ENCODE measurements around the gene PTEN. TPM values are rescaled to one million over a fixed set of nuclear protein-coding genes. Genes with fewer than 3 reads are reported as not detected.
A peak's percentile ranks its signal among the peaks of the same experiment; 100 is the strongest.
"Not testable (repeated sequence)": the region's sequence is repeated elsewhere in the genome, so short reads cannot be mapped to it uniquely, and the experiment has no call there.

The PTEN gene
- total and polyA plus RNA-seq, 5 donors from 2014 or later = 25.9 to 99.2 (median 29.1) TPM

GRCh38 chr10:87895430-87895829 lies 32.0 kb downstream of the PTEN start:
- Histone ChIP-seq H3K4me1 (ENCODE audit: control insufficient read depth, insufficient read depth, low read length, poor library complexity, severe bottlenecking) (peaks cover 7% of the 10 kb centered on the region), H3K27me3 (ENCODE audit: control insufficient read depth, insufficient read depth, low read length) (no peaks in the 10 kb centered on the region), H3K4me3 (ENCODE audit: low read depth, low read length) (no peak overlapping the region), H3K36me3 (ENCODE audit: control insufficient read depth, insufficient read depth, low read length) (peaks cover 3% of the 10 kb centered on the region), H3K27ac (ENCODE audit: insufficient read depth, low read length, poor library complexity, severe bottlenecking) (no peak overlapping the region), H3K9me3 (ENCODE audit: control insufficient read depth in 2 of 2, low read length in 2 of 2) (peaks cover 0 to 4% of the 10 kb centered on the region in 2 experiments)
- Mint-ChIP-seq H3K9me3 (peaks cover 0 to 20% (median 0%) of the 10 kb centered on the region in 7 donors), H3K4me3 (peak overlapping the region in 1 of 4 donors; percentile 18), H3K27ac (no peak overlapping the region), H3K27me3 (no peaks in the 10 kb centered on the region), H3K4me1 (peaks cover 32 to 86% (median 67%) of the 10 kb centered on the region in 4 donors), H3K36me3 (peaks cover 42% of the 10 kb centered on the region)
- DNase-seq (no peak), ATAC-seq (ENCODE audit: low read depth in 2 of 2) (no peak)

GRCh38 chr10:87896216-87896615 lies 32.8 kb downstream of the PTEN start:
- no peaks in the 10 kb centered on the region for H3K27me3 Mint-ChIP-seq
- H3K4me1 Mint-ChIP-seq = peaks cover 38 to 87% (median 69%) of the 10 kb centered on the region in 4 donors
- no peak for ATAC-seq (ENCODE audit: low read depth in 2 of 2)
- Histone ChIP-seq H3K9me3 (ENCODE audit: control insufficient read depth in 2 of 2, low read length in 2 of 2) (peaks cover 0 to 4% of the 10 kb centered on the region in 2 experiments), H3K4me3 (ENCODE audit: low read depth, low read length) (no peak overlapping the region), H3K36me3 (ENCODE audit: control insufficient read depth, insufficient read depth, low read length) (peaks cover 3% of the 10 kb centered on the region), H3K27me3 (ENCODE audit: control insufficient read depth, insufficient read depth, low read length) (no peaks in the 10 kb centered on the region), H3K4me1 (ENCODE audit: control insufficient read depth, insufficient read depth, low read length, poor library complexity, severe bottlenecking) (peaks cover 7% of the 10 kb centered on the region), H3K27ac (ENCODE audit: insufficient read depth, low read length, poor library complexity, severe bottlenecking) (no peak overlapping the region)
- DNase-seq = no peak
- H3K27ac Mint-ChIP-seq = no peak overlapping the region
- H3K4me3 Mint-ChIP-seq = peak overlapping the region in 1 of 4 donors; percentile 61
- H3K36me3 Mint-ChIP-seq = peaks cover 46% of the 10 kb centered on the region
- peaks cover 0 to 27% (median 0%) of the 10 kb centered on the region in 7 donors for H3K9me3 Mint-ChIP-seq

GRCh38 chr10:87897957-87898356 lies 34.5 kb downstream of the PTEN start:
- DNase-seq; ATAC-seq (ENCODE audit: low read depth in 2 of 2); H3K27ac ChIP-seq (ENCODE audit: insufficient read depth, low read length, poor library complexity, severe bottlenecking); H3K4me3 ChIP-seq (ENCODE audit: low read depth, low read length); H3K27me3 ChIP-seq (ENCODE audit: control insufficient read depth, insufficient read depth, low read length); H3K36me3 ChIP-seq (ENCODE audit: control insufficient read depth, insufficient read depth, low read length); H3K4me1 ChIP-seq (ENCODE audit: control insufficient read depth, insufficient read depth, low read length, poor library complexity, severe bottlenecking); H3K27me3 Mint-ChIP-seq; H3K27ac Mint-ChIP-seq; H3K9me3 ChIP-seq (ENCODE audit: control insufficient read depth in 2 of 2, low read length in 2 of 2): not testable (repeated sequence)
- peaks cover 62% of the 10 kb centered on the region for H3K36me3 Mint-ChIP-seq
- H3K4me3 Mint-ChIP-seq = peak overlapping the region in 1 of 4 donors; percentile 21
- peaks cover 0 to 43% (median 2%) of the 10 kb centered on the region in 7 donors for H3K9me3 Mint-ChIP-seq
- H3K4me1 Mint-ChIP-seq = peaks cover 29 to 85% (median 64%) of the 10 kb centered on the region in 4 donors

GRCh38 chr10:87903396-87903795 lies 40.0 kb downstream of the PTEN start:
- H3K4me1 ChIP-seq (ENCODE audit: control insufficient read depth, insufficient read depth, low read length, poor library complexity, severe bottlenecking); DNase-seq; H3K27ac ChIP-seq (ENCODE audit: insufficient read depth, low read length, poor library complexity, severe bottlenecking); H3K4me3 Mint-ChIP-seq; H3K27me3 ChIP-seq (ENCODE audit: control insufficient read depth, insufficient read depth, low read length); ATAC-seq (ENCODE audit: low read depth in 2 of 2); H3K27me3 Mint-ChIP-seq; H3K4me3 ChIP-seq (ENCODE audit: low read depth, low read length); H3K9me3 ChIP-seq (ENCODE audit: control insufficient read depth in 2 of 2, low read length in 2 of 2); H3K27ac Mint-ChIP-seq: not testable (repeated sequence)
- peaks cover 70% of the 10 kb centered on the region for H3K36me3 Mint-ChIP-seq
- H3K36me3 ChIP-seq (ENCODE audit: control insufficient read depth, insufficient read depth, low read length) = peaks cover 14% of the 10 kb centered on the region
- peaks cover 0 to 47% (median 6%) of the 10 kb centered on the region in 7 donors for H3K9me3 Mint-ChIP-seq
- H3K4me1 Mint-ChIP-seq = peaks cover 27 to 80% (median 59%) of the 10 kb centered on the region in 4 donors

- Mint-ChIP-seq H3K9me3 (peaks cover 0 to 31% (median 12%) of the 10 kb centered on the region in 7 donors), H3K36me3 (peaks cover 71% of the 10 kb centered on the region), H3K4me3 (peak overlapping the region in 2 of 4 donors; percentile 36 to 56), H3K27ac (no peak overlapping the region), H3K27me3 (no peaks in the 10 kb centered on the region), H3K4me1 (peaks cover 32 to 65% (median 50%) of the 10 kb centered on the region in 4 donors)
- Histone ChIP-seq H3K27me3 (ENCODE audit: control insufficient read depth, insufficient read depth, low read length) (no peaks in the 10 kb centered on the region), H3K27ac (ENCODE audit: insufficient read depth, low read length, poor library complexity, severe bottlenecking) (no peak overlapping the region), H3K9me3 (ENCODE audit: control insufficient read depth in 2 of 2, low read length in 2 of 2) (peaks cover 20 to 28% of the 10 kb centered on the region in 2 experiments), H3K4me3 (ENCODE audit: low read depth, low read length) (no peak overlapping the region), H3K4me1 (ENCODE audit: control insufficient read depth, insufficient read depth, low read length, poor library complexity, severe bottlenecking) (peaks cover 25% of the 10 kb centered on the region), H3K36me3 (ENCODE audit: control insufficient read depth, insufficient read depth, low read length) (peaks cover 24% of the 10 kb centered on the region)
- ATAC-seq (ENCODE audit: low read depth in 2 of 2) (no peak), DNase-seq (peak in 2 of 3 donors; percentile 3 to 13)
Measured at GRCh38 chr10:87913156-87913921, 49.9 kb downstream of the PTEN start.

- peaks cover 24% of the 10 kb centered on the region for H3K36me3 ChIP-seq (ENCODE audit: control insufficient read depth, insufficient read depth, low read length)
- H3K4me1 ChIP-seq (ENCODE audit: control insufficient read depth, insufficient read depth, low read length, poor library complexity, severe bottlenecking) = peaks cover 37% of the 10 kb centered on the region
- H3K36me3 Mint-ChIP-seq = peaks cover 57% of the 10 kb centered on the region
- H3K27me3 ChIP-seq (ENCODE audit: control insufficient read depth, insufficient read depth, low read length) = no peaks in the 10 kb centered on the region
- H3K9me3 ChIP-seq (ENCODE audit: control insufficient read depth in 2 of 2, low read length in 2 of 2) = peaks cover 20 to 28% of the 10 kb centered on the region in 2 experiments
- H3K4me3 ChIP-seq (ENCODE audit: low read depth, low read length) = no peak overlapping the region
- no peaks in the 10 kb centered on the region for H3K27me3 Mint-ChIP-seq
- H3K27ac Mint-ChIP-seq = peak overlapping the region in 2 of 3 donors; percentile 29 to 51
- ATAC-seq (ENCODE audit: low read depth in 2 of 2) = no peak
- no peak overlapping the region for H3K4me3 Mint-ChIP-seq
- no peak for DNase-seq
- H3K4me1 Mint-ChIP-seq = peaks cover 34 to 60% (median 49%) of the 10 kb centered on the region in 4 donors
- no peak overlapping the region for H3K27ac ChIP-seq (ENCODE audit: insufficient read depth, low read length, poor library complexity, severe bottlenecking)
- peaks cover 0 to 31% (median 12%) of the 10 kb centered on the region in 7 donors for H3K9me3 Mint-ChIP-seq
Measured at GRCh38 chr10:87915406-87915805, 52.0 kb downstream of the PTEN start.

GRCh38 chr10:87915989-87916388 lies 52.6 kb downstream of the PTEN start:
- H3K36me3 Mint-ChIP-seq = peaks cover 53% of the 10 kb centered on the region
- H3K27ac Mint-ChIP-seq = peak overlapping the region in 1 of 3 donors; percentile 38
- no peak overlapping the region for H3K4me3 ChIP-seq (ENCODE audit: low read depth, low read length)
- no peaks in the 10 kb centered on the region for H3K27me3 ChIP-seq (ENCODE audit: control insufficient read depth, insufficient read depth, low read length)
- H3K4me1 ChIP-seq (ENCODE audit: control insufficient read depth, insufficient read depth, low read length, poor library complexity, severe bottlenecking) = peaks cover 37% of the 10 kb centered on the region
- peaks cover 21% of the 10 kb centered on the region for H3K36me3 ChIP-seq (ENCODE audit: control insufficient read depth, insufficient read depth, low read length)
- DNase-seq (no peak), ATAC-seq (ENCODE audit: low read depth in 2 of 2) (no peak)
- peaks cover 34 to 61% (median 50%) of the 10 kb centered on the region in 4 donors for H3K4me1 Mint-ChIP-seq
- peaks cover 20 to 28% of the 10 kb centered on the region in 2 experiments for H3K9me3 ChIP-seq (ENCODE audit: control insufficient read depth in 2 of 2, low read length in 2 of 2)
- peak overlapping the region in 1 of 4 donors; percentile 21 for H3K4me3 Mint-ChIP-seq
- no peaks in the 10 kb centered on the region for H3K27me3 Mint-ChIP-seq
- H3K27ac ChIP-seq (ENCODE audit: insufficient read depth, low read length, poor library complexity, severe bottlenecking) = no peak overlapping the region
- H3K9me3 Mint-ChIP-seq = peaks cover 0 to 31% (median 12%) of the 10 kb centered on the region in 7 donors

Measured in CD4-positive, CD25-positive, alpha-beta regulatory T cell (primary cell).